Measurements from ENCODE around the gene ARRDC3. TPM values are rescaled to one million over a fixed set of nuclear protein-coding genes. Genes with fewer than 3 reads are reported as not detected.

ARRDC3 gene
- total and polyA plus RNA-seq, 2 experiments from 2014 or later, result 46.0 to 61.2 TPM

DNA sequence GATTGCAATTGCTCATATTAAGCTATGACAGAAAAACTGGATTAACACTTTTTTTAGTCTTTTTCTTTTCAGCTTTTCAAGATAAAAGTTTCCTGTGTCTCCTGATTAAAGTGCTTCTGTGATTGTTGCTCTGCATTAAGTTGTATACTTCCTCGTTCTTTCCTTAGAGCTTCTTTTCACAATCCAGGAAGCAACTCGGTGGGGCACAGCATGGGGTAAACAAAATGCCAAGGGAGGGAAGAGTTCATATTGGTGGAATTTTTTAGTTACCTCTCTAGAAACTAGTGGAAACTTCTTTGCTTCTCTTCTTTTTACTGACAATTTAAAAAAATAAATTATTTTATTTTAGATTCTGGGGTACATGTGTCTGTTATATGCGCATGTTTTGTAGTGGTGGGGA, 37.8 kb upstream of the ARRDC3 start:
- Histone ChIP-seq H3K4me3 (no peak overlapping the region), H3K27me3 (replicated peaks; ENCODE audit: insufficient read depth) (no peaks in the 10 kb centered on the region), H3K9me2 (ENCODE audit: insufficient read depth) (no peaks in the 10 kb centered on the region), H2AFZ (no peak overlapping the region), H3K4me1 (ENCODE audit: insufficient read depth) (no peaks in the 10 kb centered on the region), H3K79me2 (ENCODE audit: insufficient read depth) (no peaks in the 10 kb centered on the region), H3F3A (ENCODE audit: insufficient read depth) (no peaks in the 10 kb centered on the region), H3K27ac (no peak overlapping the region), H4K20me1 (ENCODE audit: insufficient read depth) (no peaks in the 10 kb centered on the region), H3K4me2 (ENCODE audit: unreplicated experiment) (no peak overlapping the region), H3K9ac (no peak overlapping the region), H3K9me3 (ENCODE audit: low read depth) (no peaks in the 10 kb centered on the region), H3K36me3 (ENCODE audit: low read depth) (no peaks in the 10 kb centered on the region)
- in situ Hi-C loops (cut with MboI), result loop anchor here (25.0 kb wide), 1 partner anchor 559 kb away; no protein-coding TSS in a partner anchor
- no peak for DNase-seq
- TF ChIP-seq EZH2 (IDR thresholded peaks at IDR 0.05; ENCODE audit: insufficient read depth, poor library complexity, severe bottlenecking), result no peak
- TF ChIP-seq EZH2phosphoT487 (IDR thresholded peaks at IDR 0.05; ENCODE audit: insufficient read depth, low read depth), result no peak
- 53 to 61% methylated on average over 3 of the region's 3 CpGs for WGBS, 2 experiments (ENCODE audit: low coverage in 1 of 2, low lambda C conversion rate in 2 of 2, missing lambda C conversion rate in 2 of 2)

DNA sequence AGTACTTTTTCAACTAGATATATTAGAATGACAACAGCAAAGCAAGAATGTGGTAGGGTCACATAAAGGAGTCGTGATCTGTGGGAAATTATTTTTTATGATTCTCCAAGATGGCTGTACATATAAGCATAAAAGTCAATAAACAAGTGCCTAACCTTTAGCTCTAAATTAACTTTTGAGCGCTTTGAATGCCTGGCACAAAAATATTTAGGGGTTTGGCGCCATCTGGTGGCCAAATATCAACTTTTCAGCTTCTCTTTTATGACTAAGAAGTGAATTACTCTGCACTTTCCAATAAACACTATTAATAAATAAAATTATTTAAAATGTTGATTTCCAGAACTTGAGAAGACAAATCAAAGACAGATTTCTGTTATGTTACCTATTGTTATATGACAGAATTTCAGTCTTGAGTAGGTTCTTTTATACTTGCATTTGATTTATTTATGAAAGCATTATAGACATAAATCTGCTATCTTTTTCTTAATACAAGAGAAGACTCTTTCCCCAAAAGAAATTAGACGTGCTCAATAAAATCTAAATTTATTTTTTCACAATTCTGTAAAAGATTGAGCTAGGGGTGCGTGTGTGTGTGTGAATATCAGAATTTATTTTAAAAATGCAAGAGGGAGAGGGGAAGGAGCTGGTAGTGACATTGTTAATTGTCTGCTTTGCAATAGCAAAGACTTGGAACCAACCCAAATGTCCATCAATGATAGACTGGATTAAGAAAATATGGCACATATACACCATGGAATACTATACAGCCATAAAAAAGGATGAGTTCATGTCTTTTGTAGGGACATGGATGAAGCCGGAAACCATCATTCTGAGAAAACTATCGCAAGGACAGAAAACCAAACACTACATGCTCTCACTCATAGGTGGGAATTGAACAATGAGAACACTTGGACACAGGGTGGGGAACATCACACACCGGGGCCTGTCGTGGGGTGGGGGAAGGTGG, 36.7 kb upstream of the ARRDC3 start:
- Histone ChIP-seq H4K20me1 (ENCODE audit: insufficient read depth) (no peaks in the 10 kb centered on the region), H3K4me1 (ENCODE audit: insufficient read depth) (no peaks in the 10 kb centered on the region), H3K36me3 (ENCODE audit: low read depth) (no peaks in the 10 kb centered on the region), H2AFZ (no peak overlapping the region), H3K9ac (no peak overlapping the region), H3K4me3 (no peak overlapping the region), H3K4me2 (ENCODE audit: unreplicated experiment) (no peak overlapping the region), H3K27me3 (replicated peaks; ENCODE audit: insufficient read depth) (no peaks in the 10 kb centered on the region), H3K9me2 (ENCODE audit: insufficient read depth) (no peaks in the 10 kb centered on the region), H3K27ac (no peak overlapping the region), H3K79me2 (ENCODE audit: insufficient read depth) (no peaks in the 10 kb centered on the region), H3K9me3 (ENCODE audit: low read depth) (no peaks in the 10 kb centered on the region), H3F3A (ENCODE audit: insufficient read depth) (no peaks in the 10 kb centered on the region)
- DNase-seq, result peak; percentile 63
- 45 to 46% methylated on average over 9 of the region's 9 CpGs for WGBS, 2 experiments (ENCODE audit: low coverage in 1 of 2, low lambda C conversion rate in 2 of 2, missing lambda C conversion rate in 2 of 2)
- TF ChIP-seq EZH2 (IDR thresholded peaks at IDR 0.05; ENCODE audit: insufficient read depth, poor library complexity, severe bottlenecking) (no peak), EZH2phosphoT487 (IDR thresholded peaks at IDR 0.05; ENCODE audit: insufficient read depth, low read depth) (no peak)
- in situ Hi-C loops (cut with MboI), result loop anchor here (25.0 kb wide), 1 partner anchor 558 kb away; no protein-coding TSS in a partner anchor

DNA sequence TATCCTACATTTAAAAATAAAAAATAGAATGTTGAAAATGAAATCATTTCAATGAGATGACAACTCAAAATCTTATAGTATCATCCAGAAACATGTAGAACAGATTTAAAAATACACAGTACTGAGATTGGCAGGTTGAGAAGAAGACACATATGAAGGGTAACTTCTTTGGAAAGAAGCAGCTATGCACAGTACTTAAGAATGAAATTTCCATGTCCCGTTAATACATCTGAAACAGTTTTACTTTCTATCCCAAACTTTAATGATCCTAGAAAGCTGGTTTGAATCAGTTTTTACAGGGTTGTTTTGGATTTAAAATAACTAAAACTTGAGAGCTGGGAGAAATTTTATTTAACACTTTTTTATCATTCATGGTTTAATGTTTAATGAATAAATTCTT, 36.0 kb upstream of the ARRDC3 start:
- Histone ChIP-seq H3K36me3 (ENCODE audit: low read depth) (no peaks in the 10 kb centered on the region), H4K20me1 (ENCODE audit: insufficient read depth) (no peaks in the 10 kb centered on the region), H3K9me2 (ENCODE audit: insufficient read depth) (no peaks in the 10 kb centered on the region), H3K9ac (no peak overlapping the region), H3K9me3 (ENCODE audit: low read depth) (no peaks in the 10 kb centered on the region), H2AFZ (no peak overlapping the region), H3K27me3 (replicated peaks; ENCODE audit: insufficient read depth) (no peaks in the 10 kb centered on the region), H3K79me2 (ENCODE audit: insufficient read depth) (no peaks in the 10 kb centered on the region), H3K4me2 (ENCODE audit: unreplicated experiment) (no peak overlapping the region), H3F3A (ENCODE audit: insufficient read depth) (no peaks in the 10 kb centered on the region), H3K27ac (no peak overlapping the region), H3K4me3 (no peak overlapping the region), H3K4me1 (ENCODE audit: insufficient read depth) (no peaks in the 10 kb centered on the region)
- in situ Hi-C loops (cut with MboI), result loop anchor here (25.0 kb wide), 1 partner anchor 557 kb away; no protein-coding TSS in a partner anchor
- WGBS, 2 experiments (ENCODE audit: low coverage in 1 of 2, low lambda C conversion rate in 2 of 2, missing lambda C conversion rate in 2 of 2), result 18 to 25% methylated on average over 1 of the region's 1 CpG
- DNase-seq, result no peak
- TF ChIP-seq EZH2 (IDR thresholded peaks at IDR 0.05; ENCODE audit: insufficient read depth, poor library complexity, severe bottlenecking) (no peak), EZH2phosphoT487 (IDR thresholded peaks at IDR 0.05; ENCODE audit: insufficient read depth, low read depth) (no peak)

DNA sequence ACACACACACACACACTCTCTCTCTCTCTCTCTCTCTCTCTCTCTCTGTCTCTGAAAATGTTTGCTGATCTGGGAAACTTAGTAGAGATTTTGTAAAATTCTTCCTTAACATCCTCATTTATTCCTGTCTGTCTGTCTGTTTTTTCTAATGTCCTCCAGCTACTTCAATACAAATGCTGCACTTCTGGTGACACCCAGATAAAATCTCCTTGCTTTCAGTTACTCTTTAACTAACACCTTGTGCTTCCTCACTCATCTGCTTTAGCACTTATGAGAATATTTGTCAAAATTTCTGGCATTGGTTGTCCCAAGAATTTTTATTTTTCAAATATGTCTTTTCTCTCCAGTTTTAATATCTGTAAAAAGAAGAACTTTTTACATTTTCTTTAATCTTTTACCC, 35.0 kb upstream of the ARRDC3 start:
- no peaks in the 10 kb centered on the region for H3K27me3 ChIP-seq (replicated peaks; ENCODE audit: insufficient read depth)
- H3K79me2 ChIP-seq (ENCODE audit: insufficient read depth), result no peaks in the 10 kb centered on the region
- H2AFZ ChIP-seq, result no peak overlapping the region
- H3K4me3 ChIP-seq, result no peak overlapping the region
- no peaks in the 10 kb centered on the region for H3K9me3 ChIP-seq (ENCODE audit: low read depth)
- in situ Hi-C loops (cut with MboI), result loop anchor here (25.0 kb wide), 1 partner anchor 556 kb away; no protein-coding TSS in a partner anchor
- H3K4me2 ChIP-seq (ENCODE audit: unreplicated experiment), result no peak overlapping the region
- H4K20me1 ChIP-seq (ENCODE audit: insufficient read depth), result no peaks in the 10 kb centered on the region
- H3K36me3 ChIP-seq (ENCODE audit: low read depth), result no peaks in the 10 kb centered on the region
- no peaks in the 10 kb centered on the region for H3K9me2 ChIP-seq (ENCODE audit: insufficient read depth)
- no peaks in the 10 kb centered on the region for H3F3A ChIP-seq (ENCODE audit: insufficient read depth)
- TF ChIP-seq EZH2 (IDR thresholded peaks at IDR 0.05; ENCODE audit: insufficient read depth, poor library complexity, severe bottlenecking) (no peak), EZH2phosphoT487 (IDR thresholded peaks at IDR 0.05; ENCODE audit: insufficient read depth, low read depth) (no peak)
- no peaks in the 10 kb centered on the region for H3K4me1 ChIP-seq (ENCODE audit: insufficient read depth)
- H3K27ac ChIP-seq, result no peak overlapping the region
- DNase-seq, result no peak
- no peak overlapping the region for H3K9ac ChIP-seq
